HCT116 (cell line): ENCODE data around the gene RBM28.

ENCODE experiments used
- CEBPB ChIP-seq: IDR thresholded peaks from 2 replicates; pipeline ENCODE4 v1.6.1; 2012; ENCODE audit warnings: low read depth
- EGR1 ChIP-seq: IDR thresholded peaks from 2 replicates; pipeline ENCODE4 v1.6.1; 2012; ENCODE audit warnings: low read depth
- ELF1 ChIP-seq: IDR thresholded peaks from 2 replicates; pipeline ENCODE4 v1.6.1; 2012; ENCODE audit warnings: low read depth, borderline replicate concordance
- EZH2 ChIP-seq: fragments of 200-600 bp; sonication (generic); IDR thresholded peaks from 2 replicates; pipeline ENCODE4 v1.6.1; 2017; ENCODE audit warnings: antibody characterized with exemption, mixed run types
- POLR2A ChIP-seq: IDR thresholded peaks from 2 replicates; pipeline ENCODE4 v1.7.0; 2011; ENCODE audit warnings: borderline replicate concordance; ENCODE audit not compliant: insufficient read depth, insufficient read length; ENCODE audit errors: extremely low read depth
- POLR2AphosphoS5 ChIP-seq: IDR thresholded peaks from 2 replicates; pipeline ENCODE4 v1.6.1; 2011; ENCODE audit warnings: mild to moderate bottlenecking, low read depth, low read length, moderate library complexity
- RAD21 ChIP-seq: IDR thresholded peaks from 2 replicates; pipeline ENCODE4 v1.6.1; 2012; ENCODE audit warnings: low read depth, mild to moderate bottlenecking
- SIN3A ChIP-seq: IDR thresholded peaks from 2 replicates; pipeline ENCODE4 v1.6.1; 2012; ENCODE audit warnings: low read depth
- YY1 ChIP-seq: IDR thresholded peaks from 2 replicates; pipeline ENCODE4 v1.6.1; 2011; ENCODE audit warnings: low read length, low read depth, moderate library complexity, mild to moderate bottlenecking; ENCODE audit not compliant: insufficient replicate concordance; ENCODE audit errors: extremely low read depth
- ZNF274 ChIP-seq: fragments of 200-500 bp; sonication (Bioruptor generic); IDR thresholded peaks from 2 replicates; pipeline ENCODE4 v1.6.1; 2014; ENCODE audit warnings: mild to moderate bottlenecking, low read depth, low read length, inconsistent platforms
- TF ChIP-seq, protein P1 (sequence below), 3 experiments: fragments of 200-600 bp in 1 of 3; sonication (generic) in 1 of 3; IDR thresholded peaks in 2 of 3; conservative IDR thresholded peaks in 1 of 3; 2 replicates each; pipeline ENCODE4 v1.5.1; 2012 to 2017; ENCODE audit warnings: low read depth in 2 of 3, low read length in 2 of 3, antibody characterized with exemption in 1 of 3, borderline replicate concordance in 1 of 3, control low read depth in 1 of 3, mild to moderate bottlenecking in 1 of 3, mixed read lengths in 1 of 3, mixed run types in 1 of 3, moderate library complexity in 1 of 3; ENCODE audit not compliant: insufficient read depth in 1 of 3
- TF ChIP-seq, protein P2 (sequence below): IDR thresholded peaks from 2 replicates; pipeline ENCODE4 v1.6.1; 2012; ENCODE audit warnings: low read depth
- TF ChIP-seq, protein P3 (sequence below): IDR thresholded peaks from 2 replicates; pipeline ENCODE4 v1.6.1; 2012

DNA sequence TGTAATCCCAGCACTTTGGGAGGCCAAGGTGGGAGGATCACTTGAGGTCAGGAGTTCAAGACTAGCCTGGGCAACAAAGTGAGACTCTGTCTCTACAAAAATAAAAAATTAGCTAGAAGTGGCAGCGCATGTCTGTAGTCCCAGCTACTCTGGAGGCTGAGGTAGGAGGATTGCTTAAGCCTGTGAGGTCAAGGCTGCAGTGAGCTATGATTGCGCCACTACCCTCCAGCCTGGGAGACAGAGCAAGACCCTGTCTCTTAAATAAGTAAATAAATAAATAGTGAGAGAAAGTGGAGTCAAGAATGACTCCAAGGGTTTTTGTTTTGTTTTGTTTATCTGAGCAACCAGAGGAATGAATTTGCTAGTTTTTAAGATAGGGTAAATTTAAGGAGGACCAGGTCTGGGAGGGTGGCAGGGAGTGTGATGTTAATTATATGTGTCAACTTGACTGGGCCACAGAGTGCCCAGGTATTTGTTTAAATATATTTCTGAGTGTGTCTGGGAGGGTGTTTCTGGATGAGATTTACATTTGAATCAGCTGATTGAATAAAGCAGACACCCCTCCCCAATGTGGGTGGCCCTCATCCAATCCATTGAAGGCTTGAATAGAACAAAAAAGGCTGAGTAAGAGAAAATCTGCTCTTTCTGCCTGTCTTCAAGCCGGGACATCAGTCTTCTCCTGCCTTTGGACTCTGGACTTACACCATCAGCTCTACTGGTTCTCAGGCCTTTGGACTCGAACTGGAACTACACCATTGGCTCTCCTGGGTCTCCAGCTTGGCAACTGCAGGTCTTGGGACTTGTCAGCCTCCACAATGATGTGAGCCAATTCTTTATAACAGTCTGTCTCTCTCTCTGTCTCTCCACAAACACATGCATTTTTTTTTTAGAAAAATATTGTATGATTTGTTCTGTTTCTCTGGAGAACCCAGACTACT lies 42.5 kb upstream of the RBM28 start:
- TF ChIP-seq, protein P1, sequence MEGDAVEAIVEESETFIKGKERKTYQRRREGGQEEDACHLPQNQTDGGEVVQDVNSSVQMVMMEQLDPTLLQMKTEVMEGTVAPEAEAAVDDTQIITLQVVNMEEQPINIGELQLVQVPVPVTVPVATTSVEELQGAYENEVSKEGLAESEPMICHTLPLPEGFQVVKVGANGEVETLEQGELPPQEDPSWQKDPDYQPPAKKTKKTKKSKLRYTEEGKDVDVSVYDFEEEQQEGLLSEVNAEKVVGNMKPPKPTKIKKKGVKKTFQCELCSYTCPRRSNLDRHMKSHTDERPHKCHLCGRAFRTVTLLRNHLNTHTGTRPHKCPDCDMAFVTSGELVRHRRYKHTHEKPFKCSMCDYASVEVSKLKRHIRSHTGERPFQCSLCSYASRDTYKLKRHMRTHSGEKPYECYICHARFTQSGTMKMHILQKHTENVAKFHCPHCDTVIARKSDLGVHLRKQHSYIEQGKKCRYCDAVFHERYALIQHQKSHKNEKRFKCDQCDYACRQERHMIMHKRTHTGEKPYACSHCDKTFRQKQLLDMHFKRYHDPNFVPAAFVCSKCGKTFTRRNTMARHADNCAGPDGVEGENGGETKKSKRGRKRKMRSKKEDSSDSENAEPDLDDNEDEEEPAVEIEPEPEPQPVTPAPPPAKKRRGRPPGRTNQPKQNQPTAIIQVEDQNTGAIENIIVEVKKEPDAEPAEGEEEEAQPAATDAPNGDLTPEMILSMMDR (IDR thresholded peaks at IDR 0.05 in 2 of 3, conservative IDR thresholded peaks at IDR 0.05 in 1 of 3; ENCODE audit: borderline replicate concordance in 1 of 3, insufficient read depth in 1 of 3, low read depth in 2 of 3, low read length in 2 of 3), result no peak
- TF ChIP-seq YY1, result no peak
- no peak for TF ChIP-seq SIN3A
- TF ChIP-seq, protein P2, sequence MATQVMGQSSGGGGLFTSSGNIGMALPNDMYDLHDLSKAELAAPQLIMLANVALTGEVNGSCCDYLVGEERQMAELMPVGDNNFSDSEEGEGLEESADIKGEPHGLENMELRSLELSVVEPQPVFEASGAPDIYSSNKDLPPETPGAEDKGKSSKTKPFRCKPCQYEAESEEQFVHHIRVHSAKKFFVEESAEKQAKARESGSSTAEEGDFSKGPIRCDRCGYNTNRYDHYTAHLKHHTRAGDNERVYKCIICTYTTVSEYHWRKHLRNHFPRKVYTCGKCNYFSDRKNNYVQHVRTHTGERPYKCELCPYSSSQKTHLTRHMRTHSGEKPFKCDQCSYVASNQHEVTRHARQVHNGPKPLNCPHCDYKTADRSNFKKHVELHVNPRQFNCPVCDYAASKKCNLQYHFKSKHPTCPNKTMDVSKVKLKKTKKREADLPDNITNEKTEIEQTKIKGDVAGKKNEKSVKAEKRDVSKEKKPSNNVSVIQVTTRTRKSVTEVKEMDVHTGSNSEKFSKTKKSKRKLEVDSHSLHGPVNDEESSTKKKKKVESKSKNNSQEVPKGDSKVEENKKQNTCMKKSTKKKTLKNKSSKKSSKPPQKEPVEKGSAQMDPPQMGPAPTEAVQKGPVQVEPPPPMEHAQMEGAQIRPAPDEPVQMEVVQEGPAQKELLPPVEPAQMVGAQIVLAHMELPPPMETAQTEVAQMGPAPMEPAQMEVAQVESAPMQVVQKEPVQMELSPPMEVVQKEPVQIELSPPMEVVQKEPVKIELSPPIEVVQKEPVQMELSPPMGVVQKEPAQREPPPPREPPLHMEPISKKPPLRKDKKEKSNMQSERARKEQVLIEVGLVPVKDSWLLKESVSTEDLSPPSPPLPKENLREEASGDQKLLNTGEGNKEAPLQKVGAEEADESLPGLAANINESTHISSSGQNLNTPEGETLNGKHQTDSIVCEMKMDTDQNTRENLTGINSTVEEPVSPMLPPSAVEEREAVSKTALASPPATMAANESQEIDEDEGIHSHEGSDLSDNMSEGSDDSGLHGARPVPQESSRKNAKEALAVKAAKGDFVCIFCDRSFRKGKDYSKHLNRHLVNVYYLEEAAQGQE, result no peak
- no peak for TF ChIP-seq CEBPB
- no peak for TF ChIP-seq POLR2A
- no peak for TF ChIP-seq EZH2
- TF ChIP-seq RAD21, result no peak
- no peak for TF ChIP-seq EGR1
- TF ChIP-seq, protein P3, sequence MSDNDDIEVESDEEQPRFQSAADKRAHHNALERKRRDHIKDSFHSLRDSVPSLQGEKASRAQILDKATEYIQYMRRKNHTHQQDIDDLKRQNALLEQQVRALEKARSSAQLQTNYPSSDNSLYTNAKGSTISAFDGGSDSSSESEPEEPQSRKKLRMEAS, result no peak
- TF ChIP-seq ELF1, result no peak
- no peak for TF ChIP-seq POLR2AphosphoS5
- TF ChIP-seq ZNF274, result no peak
